Measurements from ENCODE around the gene RUFY3. TPM values are rescaled to one million over a fixed set of nuclear protein-coding genes. Genes with fewer than 3 reads are reported as not detected.

Gene RUFY3
- total and polyA plus RNA-seq, 9 of the 15 experiments (the other 6 are each of a cell fraction or from before 2014, with no cell fraction given), result 4.2 to 31.1 (median 21.5) TPM

DNA sequence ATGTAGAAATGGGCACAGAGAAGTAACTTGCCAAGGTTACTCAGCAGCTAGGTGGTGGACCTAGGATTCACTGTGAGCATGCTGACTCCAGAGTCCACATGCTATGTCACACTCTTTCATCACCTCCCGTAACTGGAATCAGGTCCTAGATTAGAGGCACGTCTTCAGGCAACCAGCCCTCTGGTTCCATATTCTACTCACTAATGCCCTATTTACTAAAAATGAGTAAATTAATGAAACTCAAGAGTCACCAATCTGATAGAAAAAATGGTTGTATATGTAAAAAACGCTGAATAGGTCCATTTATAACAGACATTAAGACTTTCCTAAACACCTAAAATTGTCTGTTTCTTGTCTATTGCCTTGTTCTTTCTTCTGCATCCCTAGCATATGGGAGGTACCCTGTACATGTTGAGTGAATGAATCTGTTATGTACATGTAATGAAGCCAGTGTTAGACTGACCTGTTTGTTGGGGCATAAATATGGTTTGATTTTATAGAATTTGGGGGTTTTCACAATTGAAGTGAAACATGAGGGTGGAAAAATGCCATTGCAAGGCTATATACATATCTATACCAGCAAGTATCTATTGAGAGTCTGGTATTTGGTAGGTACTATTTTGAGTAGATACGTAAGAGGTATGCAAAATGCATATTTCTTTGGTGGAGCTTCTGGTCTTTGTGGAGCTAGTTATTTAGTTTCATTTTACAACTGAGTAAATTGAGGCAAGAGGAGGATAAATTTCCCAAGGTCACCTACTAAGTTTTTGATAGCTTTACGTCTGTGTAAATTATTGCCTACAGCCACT is 7.5 kb upstream of the RUFY3 start (continued):
- TF ChIP-seq, protein P1, sequence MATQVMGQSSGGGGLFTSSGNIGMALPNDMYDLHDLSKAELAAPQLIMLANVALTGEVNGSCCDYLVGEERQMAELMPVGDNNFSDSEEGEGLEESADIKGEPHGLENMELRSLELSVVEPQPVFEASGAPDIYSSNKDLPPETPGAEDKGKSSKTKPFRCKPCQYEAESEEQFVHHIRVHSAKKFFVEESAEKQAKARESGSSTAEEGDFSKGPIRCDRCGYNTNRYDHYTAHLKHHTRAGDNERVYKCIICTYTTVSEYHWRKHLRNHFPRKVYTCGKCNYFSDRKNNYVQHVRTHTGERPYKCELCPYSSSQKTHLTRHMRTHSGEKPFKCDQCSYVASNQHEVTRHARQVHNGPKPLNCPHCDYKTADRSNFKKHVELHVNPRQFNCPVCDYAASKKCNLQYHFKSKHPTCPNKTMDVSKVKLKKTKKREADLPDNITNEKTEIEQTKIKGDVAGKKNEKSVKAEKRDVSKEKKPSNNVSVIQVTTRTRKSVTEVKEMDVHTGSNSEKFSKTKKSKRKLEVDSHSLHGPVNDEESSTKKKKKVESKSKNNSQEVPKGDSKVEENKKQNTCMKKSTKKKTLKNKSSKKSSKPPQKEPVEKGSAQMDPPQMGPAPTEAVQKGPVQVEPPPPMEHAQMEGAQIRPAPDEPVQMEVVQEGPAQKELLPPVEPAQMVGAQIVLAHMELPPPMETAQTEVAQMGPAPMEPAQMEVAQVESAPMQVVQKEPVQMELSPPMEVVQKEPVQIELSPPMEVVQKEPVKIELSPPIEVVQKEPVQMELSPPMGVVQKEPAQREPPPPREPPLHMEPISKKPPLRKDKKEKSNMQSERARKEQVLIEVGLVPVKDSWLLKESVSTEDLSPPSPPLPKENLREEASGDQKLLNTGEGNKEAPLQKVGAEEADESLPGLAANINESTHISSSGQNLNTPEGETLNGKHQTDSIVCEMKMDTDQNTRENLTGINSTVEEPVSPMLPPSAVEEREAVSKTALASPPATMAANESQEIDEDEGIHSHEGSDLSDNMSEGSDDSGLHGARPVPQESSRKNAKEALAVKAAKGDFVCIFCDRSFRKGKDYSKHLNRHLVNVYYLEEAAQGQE (IDR thresholded peaks at IDR 0.05; ENCODE audit: borderline replicate concordance), result no peak
- TF ChIP-seq, protein P1 (CRISPR knock-in tag; IDR thresholded peaks at IDR 0.05; ENCODE audit: low read depth), result no peak
- TF ChIP-seq ZNF764 (CRISPR knock-in tag; IDR thresholded peaks at IDR 0.05; ENCODE audit: low read depth), result no peak
- TF ChIP-seq ZNF644 (tag; IDR thresholded peaks at IDR 0.05; ENCODE audit: low read depth), result peak; percentile 42; the same call in 1 of the 2 replicates
- peak; percentile 81 for TF ChIP-seq C11orf30 (IDR thresholded peaks at IDR 0.05; ENCODE audit: low read depth)
- TF ChIP-seq JUND (IDR thresholded peaks at IDR 0.05; ENCODE audit: borderline replicate concordance, low read depth, low read length), result peak; percentile 71; the same call in 1 of the 2 replicates
- peak; percentile 62; the same call in 1 of the 3 replicates for TF ChIP-seq JUND (tag; IDR thresholded peaks at IDR 0.05; ENCODE audit: borderline replicate concordance, low read depth, low read length)
- TF ChIP-seq HMG20B (CRISPR knock-in tag; IDR thresholded peaks at IDR 0.05), result no peak
- TF ChIP-seq NCOA1 (IDR thresholded peaks at IDR 0.05; ENCODE audit: low read depth), result no peak
- no peak for TF ChIP-seq ADNP (tag; IDR thresholded peaks at IDR 0.05)
- TF ChIP-seq RHOXF2B (CRISPR knock-in tag; conservative IDR thresholded peaks at IDR 0.05), result no peak
- TF ChIP-seq PYGO2 (tag; IDR thresholded peaks at IDR 0.05), result 0 out of 2 replicates have a peak, but pooled peaks have one; percentile 9
- TF ChIP-seq ZNF766 (CRISPR knock-in tag; conservative IDR thresholded peaks at IDR 0.05), result peak; percentile 42
- 0 out of 2 replicates have a peak, but pooled peaks have one; percentile 4 for TF ChIP-seq MEF2A (IDR thresholded peaks at IDR 0.05; ENCODE audit: control insufficient read depth, low read depth, low read length)
- TF ChIP-seq CEBPB (tag; IDR thresholded peaks at IDR 0.05), result peak; percentile 82
- 0 out of 3 replicates have a peak, but pooled peaks of 1 of the 2 experiments have one; percentile 18 for TF ChIP-seq CBX3 (IDR thresholded peaks at IDR 0.05; ENCODE audit: borderline replicate concordance in 1 of 2, low read length in 2 of 2)
- TF ChIP-seq BCOR (IDR thresholded peaks at IDR 0.05), result no peak
- TF ChIP-seq SMARCE1 (IDR thresholded peaks at IDR 0.05), result 0 out of 2 replicates have a peak, but pooled peaks have one; percentile 14
- peak; percentile 10; the same call in 1 of the 2 replicates for TF ChIP-seq NBN (IDR thresholded peaks at IDR 0.05; ENCODE audit: low read depth)
- TF ChIP-seq MECOM (CRISPR knock-in tag; IDR thresholded peaks at IDR 0.05), result peak; percentile 73

Measured in K562 (cell line).